Choroid plexus epithelial cell (primary cell): ENCODE results near the gene RAB27A.

Experiments used
- DNase-seq: peaks from one replicate; pipeline ENCODE4 v3.0.0-alpha.2; 2010; ENCODE audit warnings: low read depth
- H3K4me3 ChIP-seq: 2 replicates; pipeline ENCODE4 v1.5.1; 2011; ENCODE audit warnings: low read depth, mild to moderate bottlenecking, control low read depth, low read length, moderate library complexity
- CTCF ChIP-seq: conservative IDR thresholded peaks from 2 replicates; pipeline ENCODE4 v1.5.1; 2011; ENCODE audit warnings: low read depth, mild to moderate bottlenecking, control low read depth, inconsistent platforms, low read length, moderate library complexity

RAB27A gene

GRCh38 chr15:55268176-55268695, 21.4 kb downstream of the RAB27A start:
- no peak for DNase-seq
- no peak overlapping the region for H3K4me3 ChIP-seq
- no peak for TF ChIP-seq CTCF

DNA sequence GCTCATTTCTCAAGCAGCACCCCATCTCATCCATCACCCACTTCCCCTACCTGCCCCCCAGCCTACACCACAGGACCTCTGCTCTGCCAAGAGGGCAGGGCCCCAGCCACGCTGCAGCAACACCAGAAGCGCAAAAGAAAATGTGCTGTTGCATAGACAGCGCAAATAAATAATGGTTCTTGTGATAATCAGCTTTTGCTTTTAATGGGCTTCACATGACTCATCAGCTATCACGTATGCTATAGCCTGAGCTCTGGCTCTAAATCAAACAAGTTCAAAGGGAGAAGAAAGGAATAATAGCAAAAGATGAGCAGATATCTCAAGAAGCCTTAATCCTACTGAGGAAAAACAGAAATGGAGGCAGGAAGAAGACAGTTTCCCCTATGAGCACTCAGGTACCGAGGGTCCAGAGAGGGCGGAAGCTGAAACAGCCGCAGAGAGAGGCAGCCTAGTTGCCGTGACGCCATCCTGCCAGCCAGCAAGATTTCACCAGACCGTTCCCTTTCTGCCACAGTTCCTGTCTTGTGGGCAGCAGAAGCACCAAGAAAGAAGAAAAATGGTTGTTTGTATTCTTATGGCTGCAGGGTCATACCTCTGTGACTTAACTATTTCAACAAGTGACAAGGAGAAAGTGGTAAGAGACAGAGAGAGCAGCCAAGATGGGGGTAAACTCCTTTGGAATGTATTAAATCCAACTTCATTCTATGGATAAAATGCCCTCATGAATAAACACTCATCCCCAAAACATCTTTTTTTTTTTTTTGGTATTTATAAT, 22.0 kb downstream of the RAB27A start:
- no peak overlapping the region for H3K4me3 ChIP-seq
- TF ChIP-seq CTCF: no peak
- DNase-seq: peak; percentile 52

DNA sequence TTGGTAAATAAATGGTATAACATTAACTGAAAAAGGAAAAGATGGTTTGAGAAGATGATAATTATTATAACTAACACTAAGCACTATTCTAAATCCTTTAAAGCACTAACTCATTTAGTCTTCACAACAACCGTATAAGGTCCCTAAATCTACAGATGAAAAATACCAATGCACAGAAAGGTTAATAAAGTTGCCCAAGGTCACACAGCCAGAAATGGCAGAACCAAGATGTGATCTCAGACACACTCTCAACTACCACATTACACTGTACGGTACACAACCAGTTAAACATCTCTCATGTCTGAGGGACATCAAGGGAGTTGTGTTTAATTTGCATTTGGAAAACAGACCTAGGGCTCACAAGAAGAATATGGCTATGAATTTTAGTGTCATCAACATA, 23.1 kb downstream of the RAB27A start:
- H3K4me3 ChIP-seq: no peak overlapping the region
- no peak for TF ChIP-seq CTCF
- no peak for DNase-seq

- DNase-seq: no peak
- no peak for TF ChIP-seq CTCF
Measured at GRCh38 chr15:55260562-55261131, 29.0 kb downstream of the RAB27A start.

GRCh38 chr15:55257938-55258337, 31.7 kb downstream of the RAB27A start:
- DNase-seq: no peak
- H3K4me3 ChIP-seq: no peak overlapping the region
- no peak for TF ChIP-seq CTCF

More at GRCh38 chr15:55260562-55261131, 29.0 kb downstream of the RAB27A start:
- H3K4me3 ChIP-seq: no peak overlapping the region

GRCh38 chr15:55257012-55257670, 32.5 kb downstream of the RAB27A start:
- peak; percentile 35 for DNase-seq
- no peak overlapping the region for H3K4me3 ChIP-seq
- TF ChIP-seq CTCF: no peak
